ENCODE measurements around the gene PURA. TPM values are rescaled to one million over a fixed set of nuclear protein-coding genes. Genes with fewer than 3 reads are reported as not detected.
A peak's percentile ranks its signal among the peaks of the same experiment; 100 is the strongest.

Gene PURA
- total RNA-seq, 2 donors from 2014 or later: 41.6 to 44.3 TPM

DNA sequence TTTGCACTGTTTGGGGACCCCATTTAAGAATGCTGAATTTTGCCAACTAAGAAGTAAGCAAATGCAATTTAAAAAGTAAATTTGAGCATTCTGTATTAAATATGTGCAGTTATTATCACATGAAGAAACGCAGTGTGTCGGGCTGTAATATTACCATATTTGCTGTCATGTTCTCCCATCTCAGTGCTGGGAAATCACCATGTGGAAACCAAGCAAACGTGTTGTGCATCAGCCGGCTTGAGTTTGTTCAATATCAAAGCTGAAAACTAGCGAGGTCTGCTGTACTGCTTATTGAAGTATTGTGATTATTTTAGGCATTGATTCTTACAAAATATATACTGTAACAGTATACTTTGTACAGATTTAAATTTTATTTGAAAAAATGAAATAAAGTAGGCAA, 14.5 kb downstream of the PURA start:
- no peak for ATAC-seq (ENCODE audit: insufficient number of reproducible peaks, low FRiP score, low read depth)
- H3K36me3 ChIP-seq: no peaks in the 10 kb centered on the region
- H3K9me3 ChIP-seq: no peaks in the 10 kb centered on the region
- H3K4me3 ChIP-seq: no peak overlapping the region
- peaks cover 13 to 31% of the 10 kb centered on the region in 2 donors for H3K4me1 ChIP-seq (ENCODE audit: control insufficient read depth in 1 of 2, low read depth in 2 of 2)
- no peak overlapping the region for H3K27ac ChIP-seq
- no peak for DNase-seq (ENCODE audit: low spot score)
- no peaks in the 10 kb centered on the region for H3K27me3 ChIP-seq (replicated peaks; ENCODE audit: insufficient read depth)
- TF ChIP-seq, protein P1, sequence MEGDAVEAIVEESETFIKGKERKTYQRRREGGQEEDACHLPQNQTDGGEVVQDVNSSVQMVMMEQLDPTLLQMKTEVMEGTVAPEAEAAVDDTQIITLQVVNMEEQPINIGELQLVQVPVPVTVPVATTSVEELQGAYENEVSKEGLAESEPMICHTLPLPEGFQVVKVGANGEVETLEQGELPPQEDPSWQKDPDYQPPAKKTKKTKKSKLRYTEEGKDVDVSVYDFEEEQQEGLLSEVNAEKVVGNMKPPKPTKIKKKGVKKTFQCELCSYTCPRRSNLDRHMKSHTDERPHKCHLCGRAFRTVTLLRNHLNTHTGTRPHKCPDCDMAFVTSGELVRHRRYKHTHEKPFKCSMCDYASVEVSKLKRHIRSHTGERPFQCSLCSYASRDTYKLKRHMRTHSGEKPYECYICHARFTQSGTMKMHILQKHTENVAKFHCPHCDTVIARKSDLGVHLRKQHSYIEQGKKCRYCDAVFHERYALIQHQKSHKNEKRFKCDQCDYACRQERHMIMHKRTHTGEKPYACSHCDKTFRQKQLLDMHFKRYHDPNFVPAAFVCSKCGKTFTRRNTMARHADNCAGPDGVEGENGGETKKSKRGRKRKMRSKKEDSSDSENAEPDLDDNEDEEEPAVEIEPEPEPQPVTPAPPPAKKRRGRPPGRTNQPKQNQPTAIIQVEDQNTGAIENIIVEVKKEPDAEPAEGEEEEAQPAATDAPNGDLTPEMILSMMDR (IDR thresholded peaks at IDR 0.05): no peak

DNA sequence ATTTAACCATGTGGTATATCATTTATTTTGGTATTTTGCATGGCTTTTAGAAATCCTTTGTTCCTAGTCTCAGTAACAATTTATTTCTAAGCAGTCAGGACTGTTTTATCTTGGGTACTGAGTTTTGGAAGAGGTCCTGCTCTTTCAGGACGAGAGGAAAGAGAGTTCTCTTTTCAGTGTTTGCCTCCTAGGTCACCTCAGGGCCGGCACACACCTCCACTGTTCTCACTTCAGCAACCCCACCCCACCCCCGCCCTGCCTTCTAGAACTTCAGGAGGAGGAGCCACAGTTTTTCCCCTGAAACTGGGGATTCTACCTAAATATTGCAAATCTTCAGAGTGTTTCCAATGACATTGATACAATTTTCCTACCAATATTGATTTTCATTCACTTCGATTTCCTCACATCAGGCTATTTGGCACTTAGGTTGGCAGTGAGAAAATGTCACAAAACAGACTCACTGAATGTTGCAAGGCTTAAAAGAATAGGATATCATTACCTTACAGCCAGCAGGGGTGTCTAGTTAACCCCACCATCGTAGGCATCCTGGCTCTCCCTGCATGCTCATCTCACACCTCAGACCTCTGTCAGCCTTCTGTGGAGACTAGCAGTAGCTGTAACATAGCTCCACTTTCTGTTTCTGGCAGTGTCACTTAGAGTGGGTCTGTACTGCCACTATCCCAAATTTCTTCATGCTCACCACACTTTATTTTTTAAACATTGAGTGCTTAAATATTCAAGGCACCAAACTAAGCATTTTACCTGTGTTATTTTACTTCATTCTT, 17.2 kb downstream of the PURA start:
- no peak for ATAC-seq (ENCODE audit: insufficient number of reproducible peaks, low FRiP score, low read depth)
- H3K27ac ChIP-seq: peak overlapping the region in 1 of 2 donors; percentile 22
- DNase-seq (ENCODE audit: low spot score): no peak

DNA sequence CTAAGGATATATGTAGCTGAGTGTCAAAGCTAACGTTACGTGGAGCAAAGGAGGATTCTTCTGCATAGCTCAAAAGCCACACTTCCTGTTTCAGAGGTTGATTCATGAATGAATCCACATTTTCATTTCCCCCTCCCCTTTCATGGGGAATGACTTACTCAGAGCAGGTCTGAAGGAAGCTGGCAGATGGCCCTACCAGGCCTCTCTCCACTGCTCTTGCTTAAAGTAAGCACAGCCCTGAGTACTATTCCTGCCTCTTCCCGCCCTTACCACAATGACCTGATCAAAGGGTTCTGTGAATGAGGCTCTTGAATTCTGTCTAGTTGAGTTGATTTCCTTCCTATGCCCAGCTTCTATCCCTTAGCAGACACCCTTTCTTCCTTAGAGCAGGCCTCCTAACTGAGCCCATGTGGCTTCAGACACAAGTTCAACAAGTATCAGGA, 18.1 kb downstream of the PURA start:
- no peak overlapping the region for H3K4me3 ChIP-seq
- DNase-seq (ENCODE audit: low spot score): no peak
- peak overlapping the region in 1 of 2 donors; percentile 22 for H3K27ac ChIP-seq
- H3K4me1 ChIP-seq (ENCODE audit: control insufficient read depth in 1 of 2, low read depth in 2 of 2): peaks cover 9 to 18% of the 10 kb centered on the region in 2 donors
- TF ChIP-seq, protein P1 (IDR thresholded peaks at IDR 0.05): no peak
- no peaks in the 10 kb centered on the region for H3K27me3 ChIP-seq (replicated peaks; ENCODE audit: insufficient read depth)
- H3K36me3 ChIP-seq: no peaks in the 10 kb centered on the region
- ATAC-seq (ENCODE audit: insufficient number of reproducible peaks, low FRiP score, low read depth): no peak
- H3K9me3 ChIP-seq: no peaks in the 10 kb centered on the region

More for the DNA sequence above, 17.2 kb downstream of the PURA start:
- Histone ChIP-seq H3K9me3 (no peaks in the 10 kb centered on the region), H3K4me1 (ENCODE audit: control insufficient read depth in 1 of 2, low read depth in 2 of 2) (peaks cover 9 to 18% of the 10 kb centered on the region in 2 donors), H3K36me3 (no peaks in the 10 kb centered on the region), H3K4me3 (no peak overlapping the region), H3K27me3 (replicated peaks; ENCODE audit: insufficient read depth) (no peaks in the 10 kb centered on the region)
- TF ChIP-seq, protein P1 (IDR thresholded peaks at IDR 0.05): no peak

DNA sequence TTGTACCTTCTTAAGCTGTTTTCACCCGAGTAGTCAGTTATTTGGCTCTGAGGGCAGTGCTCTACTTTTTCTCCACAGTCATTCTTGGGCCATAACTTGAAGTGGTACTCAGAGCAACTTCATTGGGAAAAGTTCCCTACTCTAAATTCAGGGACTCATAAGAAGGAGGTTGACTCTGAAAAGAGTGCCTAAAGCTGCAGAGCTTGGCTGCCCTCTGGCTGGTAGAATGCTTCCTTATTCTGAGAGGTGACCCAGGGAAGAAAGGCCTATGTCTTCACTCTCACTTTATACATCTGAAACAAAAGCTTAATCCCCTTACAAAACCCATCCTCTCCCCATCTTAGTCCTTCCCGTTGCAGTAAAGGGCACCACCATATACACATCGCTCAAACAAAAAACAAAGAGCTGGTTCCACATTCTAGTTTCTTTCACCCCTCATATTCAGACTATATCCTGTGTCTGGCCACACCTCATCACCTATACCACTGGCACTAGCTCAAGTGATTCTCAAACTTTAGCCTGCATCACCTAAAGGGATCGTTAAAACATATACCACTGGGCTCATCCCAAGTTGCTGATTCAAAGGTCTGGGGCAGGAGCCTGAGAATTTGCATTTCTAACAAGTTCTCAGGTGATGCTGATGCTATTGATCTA, 19.7 kb downstream of the PURA start:
- Histone ChIP-seq H3K36me3 (no peaks in the 10 kb centered on the region), H3K9me3 (no peaks in the 10 kb centered on the region), H3K27me3 (replicated peaks; ENCODE audit: insufficient read depth) (no peaks in the 10 kb centered on the region), H3K27ac (no peak overlapping the region), H3K4me1 (ENCODE audit: control insufficient read depth in 1 of 2, low read depth in 2 of 2) (peaks cover 9 to 18% of the 10 kb centered on the region in 2 donors), H3K4me3 (no peak overlapping the region)
- no peak for ATAC-seq (ENCODE audit: insufficient number of reproducible peaks, low FRiP score, low read depth)
- TF ChIP-seq, protein P1 (IDR thresholded peaks at IDR 0.05): no peak
- no peak for DNase-seq (ENCODE audit: low spot score)

DNA sequence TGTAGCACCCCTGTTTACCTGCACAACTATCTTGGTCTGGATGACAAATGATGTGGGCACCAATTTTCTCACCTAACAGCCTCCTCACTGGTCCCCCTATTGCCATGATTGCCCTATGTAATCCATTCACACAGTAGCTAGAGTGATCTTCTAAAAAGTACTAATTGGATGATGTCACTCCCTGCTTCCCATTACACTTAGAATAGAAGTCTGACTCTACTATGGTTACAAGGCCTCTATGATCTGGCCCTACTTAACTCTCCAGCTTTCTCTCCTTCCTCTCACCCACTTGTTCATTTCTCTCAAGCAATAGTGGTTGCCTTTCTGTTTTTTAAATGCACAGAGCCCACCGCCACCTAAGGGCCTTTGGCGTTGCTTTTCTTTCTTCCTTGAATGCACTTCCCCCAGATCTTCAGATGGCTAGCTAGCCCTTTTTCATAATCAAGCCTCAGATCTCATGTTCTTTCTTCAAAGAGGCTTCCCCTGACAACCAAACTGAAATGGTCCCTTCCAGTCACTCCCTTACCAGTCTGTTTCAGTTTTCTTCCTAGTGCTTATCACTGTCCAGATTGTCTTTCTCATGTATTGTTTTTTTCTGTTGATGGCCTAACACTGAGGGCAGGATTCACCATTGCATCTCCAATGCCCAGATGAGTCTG, 20.5 kb downstream of the PURA start:
- DNase-seq (ENCODE audit: low spot score): no peak
- no peaks in the 10 kb centered on the region for H3K9me3 ChIP-seq
- H3K36me3 ChIP-seq: no peaks in the 10 kb centered on the region
- no peaks in the 10 kb centered on the region for H3K27me3 ChIP-seq (replicated peaks; ENCODE audit: insufficient read depth)
- H3K4me3 ChIP-seq: no peak overlapping the region
- TF ChIP-seq, protein P1 (IDR thresholded peaks at IDR 0.05): no peak
- ATAC-seq (ENCODE audit: insufficient number of reproducible peaks, low FRiP score, low read depth): no peak
- peaks cover 9 to 18% of the 10 kb centered on the region in 2 donors for H3K4me1 ChIP-seq (ENCODE audit: control insufficient read depth in 1 of 2, low read depth in 2 of 2)
- H3K27ac ChIP-seq: no peak overlapping the region

All from thoracic aorta (tissue), 2 donors.